Omental fat pad (tissue), 4 donors: Measurements from ENCODE around the gene LHFPL3. TPM values are rescaled to one million over a fixed set of nuclear protein-coding genes. Genes with fewer than 3 reads are reported as not detected.

Experiments used
- ATAC-seq: fragments of 150-250 bp; one replicate; pipeline ENCODE4 v1.9.1; 2016; ENCODE audit warnings: mild to moderate bottlenecking, moderate library complexity; ENCODE audit not compliant: low FRiP score
- DNase-seq: peaks from one replicate; pipeline ENCODE4 v3.0.0-alpha.2; 2019; ENCODE audit warnings: low spot score
- CTCF ChIP-seq, 3 donors: fragments of 450-650 bp; IDR thresholded peaks; one replicate each; pipeline ENCODE4 v1.5.1; 2016 to 2017; ENCODE audit warnings: antibody characterized with exemption in 3 of 3, mild to moderate bottlenecking in 3 of 3, moderate library complexity in 2 of 3
- small RNA-seq: library from RNA; depleted of rRNA; stranded (forward); fragments of <200 nt; gene quantifications from one replicate; pipeline ENCODE3, GENCODE V24; 2016
- total RNA-seq, 4 donors: library from RNA; depleted of rRNA; stranded (reverse); fragments of >200 nt; gene quantifications; one replicate each; pipeline ENCODE4 v1.1.0, GENCODE V29; 2016

Gene LHFPL3
- total RNA-seq, 4 donors from 2014 or later: not detected

GRCh38 chr7:104951546-104951945 lies 623.1 kb downstream of the LHFPL3 start:
- ATAC-seq (peak; percentile 70), DNase-seq (no peak)
- no peak for TF ChIP-seq CTCF (IDR thresholded peaks at IDR 0.05)

GRCh38 chr7:104955276-104955675 lies 626.9 kb downstream of the LHFPL3 start:
- no peak for DNase-seq
- no peak for TF ChIP-seq CTCF (IDR thresholded peaks at IDR 0.05)
- ATAC-seq: no peak

Small RNAs within 50 kb of the gene (small RNA-seq; reads per million reads assigned to genes)
- not detected for gene RN7SL8P

Other genes starting within 250 kb of the LHFPL3 start
- 10 to 100 TPM in 3 of 4 donors, 1 to 10 TPM in 1; 9.4 to 19.9 (median 13.1) TPM for gene ORC5, start 120.6 kb upstream of the LHFPL3 start, total RNA-seq